ENCODE measurements around the gene MUS81.

Gene MUS81

DNA sequence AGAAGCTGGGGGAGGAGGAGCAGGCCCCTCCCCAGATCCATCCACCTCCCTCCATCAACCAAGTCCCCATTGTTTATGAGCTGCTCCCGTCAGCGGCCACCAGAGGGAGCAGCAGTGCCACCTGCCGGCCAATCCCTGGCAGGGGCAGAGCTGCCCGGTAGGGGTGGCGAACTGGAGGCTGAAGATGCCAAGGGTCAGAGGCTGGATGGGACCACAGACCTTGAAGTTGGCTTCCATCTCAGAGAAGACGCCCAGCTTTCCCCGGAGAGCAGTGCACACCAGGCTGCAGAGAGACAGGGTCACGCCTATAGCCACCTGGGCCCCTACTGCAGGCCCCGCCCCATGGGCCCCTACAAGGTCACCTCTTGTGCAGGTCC, 24.5 kb downstream of the MUS81 start:
- H3K27ac ChIP-seq = peak overlapping the region; percentile 30; the same call in 1 of the 2 replicates
- TF ChIP-seq, protein P1, sequence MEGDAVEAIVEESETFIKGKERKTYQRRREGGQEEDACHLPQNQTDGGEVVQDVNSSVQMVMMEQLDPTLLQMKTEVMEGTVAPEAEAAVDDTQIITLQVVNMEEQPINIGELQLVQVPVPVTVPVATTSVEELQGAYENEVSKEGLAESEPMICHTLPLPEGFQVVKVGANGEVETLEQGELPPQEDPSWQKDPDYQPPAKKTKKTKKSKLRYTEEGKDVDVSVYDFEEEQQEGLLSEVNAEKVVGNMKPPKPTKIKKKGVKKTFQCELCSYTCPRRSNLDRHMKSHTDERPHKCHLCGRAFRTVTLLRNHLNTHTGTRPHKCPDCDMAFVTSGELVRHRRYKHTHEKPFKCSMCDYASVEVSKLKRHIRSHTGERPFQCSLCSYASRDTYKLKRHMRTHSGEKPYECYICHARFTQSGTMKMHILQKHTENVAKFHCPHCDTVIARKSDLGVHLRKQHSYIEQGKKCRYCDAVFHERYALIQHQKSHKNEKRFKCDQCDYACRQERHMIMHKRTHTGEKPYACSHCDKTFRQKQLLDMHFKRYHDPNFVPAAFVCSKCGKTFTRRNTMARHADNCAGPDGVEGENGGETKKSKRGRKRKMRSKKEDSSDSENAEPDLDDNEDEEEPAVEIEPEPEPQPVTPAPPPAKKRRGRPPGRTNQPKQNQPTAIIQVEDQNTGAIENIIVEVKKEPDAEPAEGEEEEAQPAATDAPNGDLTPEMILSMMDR (conservative IDR thresholded peaks at IDR 0.05; ENCODE audit: low read depth) = peak; percentile 96
- DNase-seq (ENCODE audit: low spot score) = peak; percentile 79
- CTCF ChIA-PET = interaction anchor here (0.5 to 1.9 kb wide), 28 partner anchors 9 to 723 kb away, joined by 3 to 15 read pairs (median 4); partner anchors contain the start of genes CCDC87, KAT5 and MUS81
- POLR2A ChIA-PET (ENCODE audit: low non-redundant PET) = interaction anchor here (0.6 to 1.0 kb wide), 3 partner anchors 8 to 198 kb away, joined by 3 to 8 read pairs (median 3); no protein-coding TSS in a partner anchor

DNA sequence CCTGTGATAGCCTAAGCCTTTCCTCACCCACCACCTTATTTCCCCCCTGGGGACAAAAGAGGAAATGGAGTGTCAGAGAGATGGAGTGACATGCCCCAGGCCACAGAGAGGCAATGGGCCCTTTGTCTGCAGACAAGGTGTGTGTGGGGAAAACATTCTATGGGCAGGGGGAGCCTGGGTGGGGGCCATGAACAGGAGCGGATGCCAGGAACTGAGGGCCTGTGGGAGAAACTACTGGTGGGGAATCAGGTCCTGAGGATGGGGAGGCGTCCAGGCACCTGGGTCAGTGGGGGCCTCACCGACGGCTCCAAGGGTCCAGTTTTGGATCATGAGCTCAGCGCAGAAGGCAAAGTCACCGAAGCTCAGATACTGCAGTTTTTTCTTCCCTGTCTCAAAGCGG, 25.0 kb downstream of the MUS81 start:
- TF ChIP-seq, protein P1 (conservative IDR thresholded peaks at IDR 0.05; ENCODE audit: low read depth) = no peak
- ChIA-PET CTCF (interaction anchor here (0.5 to 1.9 kb wide), 24 partner anchors 9 to 258 kb away, joined by 3 to 15 read pairs (median 5); partner anchors contain the start of genes KAT5 and MUS81), POLR2A (ENCODE audit: low non-redundant PET) (interaction anchor here (0.6 to 1.0 kb wide), 3 partner anchors 8 to 198 kb away, joined by 3 to 8 read pairs (median 3); no protein-coding TSS in a partner anchor)
- H3K27ac ChIP-seq = peak overlapping the region; percentile 30
- DNase-seq (ENCODE audit: low spot score) = no peak

DNA sequence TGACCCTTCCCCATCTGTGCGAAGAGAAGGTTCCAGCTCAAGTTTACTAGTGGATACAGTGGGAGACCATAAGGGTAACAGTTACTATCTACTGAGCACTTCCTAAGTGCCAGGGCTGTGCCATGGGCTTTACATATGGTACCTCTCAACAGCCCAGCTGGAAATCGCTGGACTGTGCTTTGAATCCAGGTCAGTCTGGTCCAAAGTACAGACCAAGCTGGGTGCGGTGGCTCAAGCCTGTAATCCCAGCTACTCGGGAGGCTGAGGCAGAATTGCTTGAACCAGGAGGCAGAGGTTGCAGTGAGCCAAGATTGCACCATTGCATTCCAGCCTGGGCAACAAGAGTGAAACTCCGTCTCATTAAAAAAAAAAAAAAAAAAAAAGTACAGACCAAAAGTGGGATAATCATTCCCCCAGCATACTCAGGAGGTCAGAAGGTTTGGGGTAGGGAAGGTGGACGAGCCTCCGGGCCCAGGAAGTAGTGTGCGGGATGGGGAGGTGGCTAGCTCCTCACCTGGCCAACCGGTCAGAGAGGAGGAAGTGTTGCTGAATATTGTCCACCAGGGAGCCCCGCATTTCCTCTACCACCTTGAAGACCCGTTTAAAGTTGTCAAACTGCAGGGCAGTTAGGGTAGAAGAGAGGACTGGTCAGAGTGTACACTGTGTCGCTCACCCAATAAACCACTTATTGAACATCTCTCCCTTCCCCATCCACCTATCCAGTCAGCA, 25.7 kb downstream of the MUS81 start:
- POLR2A ChIA-PET (ENCODE audit: low non-redundant PET) = interaction anchor here (0.7 kb wide), 1 partner anchor 23 kb away, joined by 8 read pairs; no protein-coding TSS in a partner anchor
- TF ChIP-seq, protein P1 (conservative IDR thresholded peaks at IDR 0.05; ENCODE audit: low read depth) = no peak
- CTCF ChIA-PET = interaction anchor here (0.6 to 1.8 kb wide), 5 partner anchors 35 to 227 kb away, joined by 3 to 10 read pairs (median 5); partner anchors contain the start of gene KAT5
- DNase-seq (ENCODE audit: low spot score) = no peak
- H3K27ac ChIP-seq = peak overlapping the region; percentile 30

DNA sequence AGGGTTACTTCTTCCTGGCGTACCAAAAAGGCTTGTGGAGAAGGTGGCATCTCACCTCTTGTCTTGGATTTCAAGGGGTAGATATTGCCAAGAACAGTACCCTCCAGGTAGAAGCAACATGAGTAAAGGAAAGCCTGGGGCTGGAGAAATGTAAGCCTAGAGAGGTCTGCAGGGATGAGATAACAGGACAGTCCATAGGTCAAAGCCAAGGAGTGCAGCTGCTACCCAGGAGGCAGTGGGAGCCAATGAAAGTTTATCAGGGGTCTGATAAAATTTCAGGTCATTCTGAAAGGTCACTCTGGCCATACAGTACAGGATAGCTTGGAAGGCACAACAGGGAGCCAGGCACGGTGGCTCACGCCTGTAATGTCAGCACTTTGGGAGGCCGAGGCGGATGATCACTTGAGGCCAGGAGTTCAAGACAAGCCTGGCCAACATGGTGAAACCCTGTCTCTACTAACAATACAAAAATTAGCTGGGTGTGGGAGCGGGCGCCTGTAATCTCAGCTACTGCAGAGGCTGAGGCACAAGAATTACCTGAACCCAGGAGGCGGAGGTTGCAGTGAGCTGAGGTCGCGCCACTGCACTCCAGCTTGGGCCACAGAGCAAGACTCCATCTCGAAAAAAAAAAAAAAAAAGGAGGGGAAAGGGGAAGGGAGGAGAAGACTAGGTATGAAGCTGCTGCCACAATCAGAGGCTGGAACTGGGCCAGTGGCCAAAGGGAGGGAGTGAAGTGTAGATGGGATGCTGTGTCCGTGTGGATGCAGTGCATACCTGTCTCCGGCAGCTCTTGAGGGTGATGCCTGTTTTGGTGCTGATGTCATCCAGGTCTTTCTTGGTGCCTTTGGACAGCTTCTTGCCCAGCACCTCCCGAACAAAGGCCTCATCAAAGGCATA, 26.8 kb downstream of the MUS81 start:
- ChIA-PET CTCF (interaction anchor here (0.6 to 1.9 kb wide), 6 partner anchors 12 to 175 kb away, joined by 3 to 14 read pairs (median 6); partner anchors contain the start of gene KAT5), POLR2A (ENCODE audit: low non-redundant PET) (interaction anchor here (0.7 to 1.5 kb wide), 2 partner anchors 26 to 167 kb away, joined by 3 to 4 read pairs; no protein-coding TSS in a partner anchor)
- TF ChIP-seq, protein P1 (conservative IDR thresholded peaks at IDR 0.05; ENCODE audit: low read depth) = no peak
- peak overlapping the region; percentile 95 for H3K27ac ChIP-seq
- DNase-seq (ENCODE audit: low spot score) = no peak

DNA sequence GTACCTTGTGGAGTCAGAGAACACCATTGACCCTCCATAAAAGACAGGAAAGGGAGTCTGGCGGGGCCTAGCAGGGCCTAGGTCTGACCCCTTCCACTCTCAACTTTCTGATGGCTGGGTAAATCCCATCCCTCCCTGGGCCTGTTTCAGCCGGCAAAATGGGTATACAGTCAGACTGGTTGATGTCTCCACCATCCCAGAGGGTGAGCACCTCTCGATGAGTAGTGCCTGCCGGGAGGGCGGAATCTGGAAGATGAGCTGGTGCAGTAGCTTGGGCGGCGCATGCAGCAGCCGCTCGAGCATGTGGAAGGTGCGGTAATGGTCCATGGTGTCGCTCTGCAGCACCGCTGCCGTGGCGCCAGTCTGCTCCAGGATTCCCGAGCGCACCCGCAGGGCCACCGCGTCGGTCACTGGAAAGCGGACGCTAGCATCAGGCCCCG, 27.5 kb downstream of the MUS81 start:
- ChIA-PET CTCF (interaction anchor here (0.6 to 1.9 kb wide), 12 partner anchors 9 to 348 kb away, joined by 3 to 14 read pairs (median 4); partner anchors contain the start of genes C11orf68 and KAT5), POLR2A (ENCODE audit: low non-redundant PET) (interaction anchor here (0.6 to 1.8 kb wide), 11 partner anchors 11 to 1546 kb away, joined by 3 to 14 read pairs (median 4); partner anchors contain the start of gene FOSL1)
- H3K27ac ChIP-seq = peak overlapping the region; percentile 95
- DNase-seq (ENCODE audit: low spot score) = no peak
- TF ChIP-seq, protein P1 (conservative IDR thresholded peaks at IDR 0.05; ENCODE audit: low read depth) = no peak

Measured in RWPE1 (cell line).